GM12874 (cell line): ENCODE measurements around the gene RNF223.

Source experiments
- CTCF ChIP-seq: IDR thresholded peaks from 2 replicates; pipeline ENCODE4 v1.5.1; 2011; ENCODE audit warnings: low read depth, mild to moderate bottlenecking, control low read depth, low read length, moderate library complexity; ENCODE audit not compliant: insufficient read depth

RNF223 gene

DNA sequence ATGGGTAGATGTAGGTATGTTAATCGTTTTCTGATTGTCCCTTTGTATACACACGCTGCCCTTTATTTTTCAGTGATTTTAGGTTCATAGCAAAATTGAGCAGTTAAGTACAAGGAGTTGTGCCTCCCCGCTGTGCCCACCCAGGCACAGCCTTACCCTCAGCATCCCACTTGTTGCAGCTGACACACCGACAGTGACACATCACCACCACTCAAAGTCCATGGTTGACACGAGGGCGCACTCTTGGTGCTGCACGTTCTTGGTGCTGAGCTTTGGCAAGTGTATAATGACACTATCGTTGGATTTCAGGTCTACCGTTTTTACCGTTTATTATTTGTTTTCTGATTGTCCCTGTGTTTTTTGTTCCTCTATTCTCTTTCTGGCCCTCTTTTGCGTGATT is 26.2 kb upstream of the RNF223 start:
- no peak for TF ChIP-seq CTCF

GRCh38 chr1:1099506-1100183 is 25.5 kb upstream of the RNF223 start:
- TF ChIP-seq CTCF: no peak

- no peak for TF ChIP-seq CTCF
Measured at GRCh38 chr1:1098681-1099421, 24.7 kb upstream of the RNF223 start.

DNA sequence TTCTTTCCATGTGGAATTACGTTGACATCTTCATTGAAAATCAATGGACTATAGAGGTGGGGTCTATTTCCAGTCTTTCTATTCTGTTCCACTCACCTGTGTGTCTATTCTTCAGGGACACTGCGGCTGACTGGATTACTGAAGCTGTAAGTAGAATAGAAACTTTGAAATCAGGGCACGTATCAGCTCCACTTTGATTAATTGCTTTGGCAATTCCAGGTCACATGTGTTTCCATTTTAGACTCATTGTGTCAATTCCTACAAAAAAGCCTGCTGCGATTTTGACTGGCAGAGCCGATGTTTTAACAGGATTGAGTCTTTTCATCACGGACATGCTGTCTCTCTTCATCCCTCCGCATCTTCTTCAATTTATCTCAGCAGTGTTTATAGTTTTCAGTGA is 20.9 kb upstream of the RNF223 start:
- TF ChIP-seq CTCF: no peak

GRCh38 chr1:1093610-1093943 is 19.5 kb upstream of the RNF223 start:
- no peak for TF ChIP-seq CTCF

GRCh38 chr1:1092894-1093609 is 18.9 kb upstream of the RNF223 start:
- TF ChIP-seq CTCF: no peak

- no peak for TF ChIP-seq CTCF
Measured at GRCh38 chr1:1092149-1092855, 18.2 kb upstream of the RNF223 start.
